Measurements from ENCODE around the gene CENPC. TPM values are rescaled to one million over a fixed set of nuclear protein-coding genes. Genes with fewer than 3 reads are reported as not detected.

CENPC gene
- polyA plus RNA-seq, 1 donor from 2014 or later, result 9.5 TPM

DNA sequence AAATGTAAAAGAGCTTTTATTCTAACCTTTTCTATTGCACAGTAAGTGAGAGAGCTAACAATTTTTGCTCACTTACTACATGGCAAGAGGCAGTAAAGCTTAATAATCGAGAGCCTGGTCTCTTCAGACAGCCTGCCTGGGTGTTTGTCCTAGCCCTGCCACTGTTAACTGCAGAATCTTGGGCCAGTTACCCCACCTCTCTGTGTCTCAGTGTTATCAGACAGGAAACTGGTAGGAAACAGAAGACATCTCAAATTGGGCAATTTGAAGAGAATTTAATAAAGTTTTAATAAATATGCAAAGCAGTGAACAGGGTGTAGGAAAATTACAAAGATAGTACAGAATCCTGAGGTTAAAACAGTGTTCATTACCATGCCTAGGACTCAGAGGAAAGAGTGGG lies 26.7 kb upstream of the CENPC start:
- H3K27ac ChIP-seq (ENCODE audit: low read length), result no peak overlapping the region

DNA sequence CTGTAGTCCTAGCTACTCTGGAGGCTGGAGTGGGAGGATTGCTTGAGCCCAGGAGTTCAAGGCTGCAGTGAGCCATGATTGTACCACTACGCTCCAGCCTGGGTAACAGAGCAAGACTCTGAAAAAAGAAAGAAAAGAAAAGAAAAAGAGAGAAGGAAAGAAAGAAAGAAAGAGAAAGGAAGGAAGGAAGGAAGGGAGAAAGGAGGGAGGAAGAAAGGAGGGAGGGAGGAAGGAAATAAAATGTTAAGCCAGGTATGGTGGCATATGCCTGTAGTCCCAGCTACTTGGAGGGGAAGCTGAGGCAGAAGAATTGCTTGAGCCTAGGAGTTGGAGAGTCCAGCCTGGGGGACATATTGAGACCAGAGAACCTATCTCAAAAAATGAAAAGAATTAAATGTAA lies 25.2 kb upstream of the CENPC start:
- no peak overlapping the region for H3K9ac ChIP-seq (ENCODE audit: low read length)
- no peak overlapping the region for H2AFZ ChIP-seq (ENCODE audit: low read depth, low read length)

More for the DNA sequence above, 26.7 kb upstream of the CENPC start:
- Histone ChIP-seq H3K9me2 (ENCODE audit: insufficient read depth, low read length) (no peaks in the 10 kb centered on the region), H3K4me3 (ENCODE audit: low read length) (no peak overlapping the region), H3K9ac (ENCODE audit: low read length) (no peak overlapping the region), H2AFZ (ENCODE audit: low read depth, low read length) (no peak overlapping the region), H3K36me3 (ENCODE audit: insufficient read depth, low read length) (no peaks in the 10 kb centered on the region), H3K4me2 (ENCODE audit: low read length) (no peak overlapping the region), H3K9me3 (ENCODE audit: low read length) (no peaks in the 10 kb centered on the region), H3K79me2 (replicated peaks; ENCODE audit: insufficient read depth, low read length) (no peaks in the 10 kb centered on the region), H3K27me3 (ENCODE audit: insufficient read depth, low read depth, low read length) (no peaks in the 10 kb centered on the region), H4K20me1 (ENCODE audit: insufficient read depth) (no peaks in the 10 kb centered on the region), H3F3A (ENCODE audit: insufficient read depth, low read length, poor library complexity, severe bottlenecking) (no peaks in the 10 kb centered on the region)
- TF ChIP-seq, protein P1, sequence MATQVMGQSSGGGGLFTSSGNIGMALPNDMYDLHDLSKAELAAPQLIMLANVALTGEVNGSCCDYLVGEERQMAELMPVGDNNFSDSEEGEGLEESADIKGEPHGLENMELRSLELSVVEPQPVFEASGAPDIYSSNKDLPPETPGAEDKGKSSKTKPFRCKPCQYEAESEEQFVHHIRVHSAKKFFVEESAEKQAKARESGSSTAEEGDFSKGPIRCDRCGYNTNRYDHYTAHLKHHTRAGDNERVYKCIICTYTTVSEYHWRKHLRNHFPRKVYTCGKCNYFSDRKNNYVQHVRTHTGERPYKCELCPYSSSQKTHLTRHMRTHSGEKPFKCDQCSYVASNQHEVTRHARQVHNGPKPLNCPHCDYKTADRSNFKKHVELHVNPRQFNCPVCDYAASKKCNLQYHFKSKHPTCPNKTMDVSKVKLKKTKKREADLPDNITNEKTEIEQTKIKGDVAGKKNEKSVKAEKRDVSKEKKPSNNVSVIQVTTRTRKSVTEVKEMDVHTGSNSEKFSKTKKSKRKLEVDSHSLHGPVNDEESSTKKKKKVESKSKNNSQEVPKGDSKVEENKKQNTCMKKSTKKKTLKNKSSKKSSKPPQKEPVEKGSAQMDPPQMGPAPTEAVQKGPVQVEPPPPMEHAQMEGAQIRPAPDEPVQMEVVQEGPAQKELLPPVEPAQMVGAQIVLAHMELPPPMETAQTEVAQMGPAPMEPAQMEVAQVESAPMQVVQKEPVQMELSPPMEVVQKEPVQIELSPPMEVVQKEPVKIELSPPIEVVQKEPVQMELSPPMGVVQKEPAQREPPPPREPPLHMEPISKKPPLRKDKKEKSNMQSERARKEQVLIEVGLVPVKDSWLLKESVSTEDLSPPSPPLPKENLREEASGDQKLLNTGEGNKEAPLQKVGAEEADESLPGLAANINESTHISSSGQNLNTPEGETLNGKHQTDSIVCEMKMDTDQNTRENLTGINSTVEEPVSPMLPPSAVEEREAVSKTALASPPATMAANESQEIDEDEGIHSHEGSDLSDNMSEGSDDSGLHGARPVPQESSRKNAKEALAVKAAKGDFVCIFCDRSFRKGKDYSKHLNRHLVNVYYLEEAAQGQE (IDR thresholded peaks at IDR 0.05; ENCODE audit: borderline replicate concordance), result no peak
- TF ChIP-seq MXI1 (conservative IDR thresholded peaks at IDR 0.05; ENCODE audit: poor library complexity, severe bottlenecking) (no peak), SMC3 (conservative IDR thresholded peaks at IDR 0.05; ENCODE audit: poor library complexity) (no peak), RAD21 (conservative IDR thresholded peaks at IDR 0.05) (no peak), EZH2 (IDR thresholded peaks at IDR 0.05; ENCODE audit: borderline replicate concordance, insufficient read depth, low read length, poor library complexity, severe bottlenecking) (no peak), CTCF (IDR thresholded peaks at IDR 0.05; ENCODE audit: poor library complexity, severe bottlenecking) (no peak), EP300 (conservative IDR thresholded peaks at IDR 0.05; ENCODE audit: poor library complexity, severe bottlenecking) (no peak), POLR2AphosphoS5 (IDR thresholded peaks at IDR 0.05) (no peak), TAF1 (IDR thresholded peaks at IDR 0.05; ENCODE audit: low read depth) (no peak)

More for the DNA sequence above, 25.2 kb upstream of the CENPC start:
- Histone ChIP-seq H3K27me3 (ENCODE audit: insufficient read depth, low read depth, low read length) (no peaks in the 10 kb centered on the region), H3F3A (ENCODE audit: insufficient read depth, low read length, poor library complexity, severe bottlenecking) (no peaks in the 10 kb centered on the region), H3K4me3 (ENCODE audit: low read length) (no peak overlapping the region), H3K79me2 (replicated peaks; ENCODE audit: insufficient read depth, low read length) (no peaks in the 10 kb centered on the region), H3K27ac (ENCODE audit: low read length) (no peak overlapping the region), H4K20me1 (ENCODE audit: insufficient read depth) (no peaks in the 10 kb centered on the region), H3K4me2 (ENCODE audit: low read length) (no peak overlapping the region), H3K9me2 (ENCODE audit: insufficient read depth, low read length) (no peaks in the 10 kb centered on the region), H3K36me3 (ENCODE audit: insufficient read depth, low read length) (no peaks in the 10 kb centered on the region), H3K9me3 (ENCODE audit: low read length) (no peaks in the 10 kb centered on the region)
- TF ChIP-seq MXI1 (conservative IDR thresholded peaks at IDR 0.05; ENCODE audit: poor library complexity, severe bottlenecking), result no peak
- no peak for TF ChIP-seq TAF1 (IDR thresholded peaks at IDR 0.05; ENCODE audit: low read depth)
- TF ChIP-seq POLR2AphosphoS5 (IDR thresholded peaks at IDR 0.05), result no peak
- TF ChIP-seq EP300 (conservative IDR thresholded peaks at IDR 0.05; ENCODE audit: poor library complexity, severe bottlenecking), result no peak
- TF ChIP-seq SMC3 (conservative IDR thresholded peaks at IDR 0.05; ENCODE audit: poor library complexity), result no peak
- TF ChIP-seq CTCF (IDR thresholded peaks at IDR 0.05; ENCODE audit: poor library complexity, severe bottlenecking), result no peak
- TF ChIP-seq, protein P1 (IDR thresholded peaks at IDR 0.05; ENCODE audit: borderline replicate concordance), result no peak
- TF ChIP-seq RAD21 (conservative IDR thresholded peaks at IDR 0.05), result no peak
- TF ChIP-seq EZH2 (IDR thresholded peaks at IDR 0.05; ENCODE audit: borderline replicate concordance, insufficient read depth, low read length, poor library complexity, severe bottlenecking), result no peak
